ENCODE measurements around the gene KCNK15. TPM values are rescaled to one million over a fixed set of nuclear protein-coding genes. Genes with fewer than 3 reads are reported as not detected.
"Not testable (repeated sequence)": the region's sequence is repeated elsewhere in the genome, so short reads cannot be mapped to it uniquely, and the experiment has no call there.

Gene KCNK15
- not detected in 2 replicates for total RNA-seq (2014; rRNA removed; shearing (Covaris generic))

DNA sequence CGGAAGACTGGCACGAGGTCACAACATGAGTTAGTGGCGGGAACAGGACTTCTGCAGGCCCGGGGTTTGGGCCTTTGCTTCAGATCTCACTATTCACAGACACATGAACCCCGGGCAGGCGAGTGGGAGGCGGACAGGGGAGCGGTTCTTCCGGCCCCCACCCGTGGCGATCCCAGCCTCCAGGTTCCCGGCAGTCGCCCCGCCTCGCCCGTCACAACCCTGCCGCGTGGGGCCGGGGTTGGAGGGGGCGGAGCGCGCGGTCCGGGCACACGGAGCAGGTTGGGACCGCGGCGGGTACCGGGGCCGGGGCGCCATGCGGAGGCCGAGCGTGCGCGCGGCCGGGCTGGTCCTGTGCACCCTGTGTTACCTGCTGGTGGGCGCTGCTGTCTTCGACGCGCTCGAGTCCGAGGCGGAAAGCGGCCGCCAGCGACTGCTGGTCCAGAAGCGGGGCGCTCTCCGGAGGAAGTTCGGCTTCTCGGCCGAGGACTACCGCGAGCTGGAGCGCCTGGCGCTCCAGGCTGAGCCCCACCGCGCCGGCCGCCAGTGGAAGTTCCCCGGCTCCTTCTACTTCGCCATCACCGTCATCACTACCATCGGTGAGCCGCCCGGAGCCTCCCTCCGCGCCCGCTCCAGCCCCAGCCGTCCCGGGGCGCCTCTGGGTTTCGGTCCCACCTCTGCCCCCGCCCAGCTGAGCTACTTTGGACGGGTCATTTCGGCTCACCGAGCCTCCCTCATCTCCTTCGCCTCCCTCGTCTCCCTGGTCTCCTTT is at the start of gene KCNK15:
Gene KCNK15, plus strand, starts transcription at position 268 of the 769 bp plus-strand sequence. Its CDS starts 46 bp downstream, at position 314.
- peaks cover 62% of the 10 kb centered on the region for H3K27me3 ChIP-seq (replicated peaks)
- H3K9me3 ChIP-seq (replicated peaks) = no peaks in the 10 kb centered on the region
- H3K27ac ChIP-seq = no peak within 1 kb of the TSS
- H3K4me3 ChIP-seq = peak within 1 kb of the TSS; percentile 26
- H3K4me1 ChIP-seq (replicated peaks) = peaks cover 10% of the 10 kb centered on the region
- no peak for DNase-seq (ENCODE audit: low read depth in 1 of 2, low spot score in 2 of 2)
- no peaks in the 10 kb centered on the region for H3K36me3 ChIP-seq

DNA sequence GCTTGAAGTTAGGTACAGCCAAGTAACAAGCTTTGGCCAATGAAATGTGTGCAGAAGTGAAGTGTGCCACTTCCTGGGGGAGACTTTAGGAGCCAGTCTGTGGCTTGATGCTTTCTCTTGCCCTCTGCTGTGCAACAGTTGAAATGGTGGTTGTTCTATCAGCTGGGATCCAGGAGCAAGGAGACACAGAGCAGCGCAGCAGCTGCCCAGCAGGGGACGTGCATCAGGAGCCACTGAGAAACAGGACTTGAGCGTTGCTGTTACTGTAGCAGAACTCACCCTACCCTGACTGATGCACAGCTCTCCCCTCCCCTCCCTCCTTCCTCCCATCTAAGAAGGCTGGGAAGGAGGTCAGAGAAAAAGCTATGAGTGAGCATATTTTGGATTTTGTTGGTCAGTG is 49.4 kb upstream of the KCNK15 start:
- H3K4me3 ChIP-seq = no peak overlapping the region
- H3K27ac ChIP-seq = no peak overlapping the region
- no peaks in the 10 kb centered on the region for H3K36me3 ChIP-seq
- no peaks in the 10 kb centered on the region for H3K27me3 ChIP-seq (replicated peaks)
- no peaks in the 10 kb centered on the region for H3K9me3 ChIP-seq (replicated peaks)
- no peak for DNase-seq (ENCODE audit: low read depth in 1 of 2, low spot score in 2 of 2)
- H3K4me1 ChIP-seq (replicated peaks) = peaks cover 30% of the 10 kb centered on the region

DNA sequence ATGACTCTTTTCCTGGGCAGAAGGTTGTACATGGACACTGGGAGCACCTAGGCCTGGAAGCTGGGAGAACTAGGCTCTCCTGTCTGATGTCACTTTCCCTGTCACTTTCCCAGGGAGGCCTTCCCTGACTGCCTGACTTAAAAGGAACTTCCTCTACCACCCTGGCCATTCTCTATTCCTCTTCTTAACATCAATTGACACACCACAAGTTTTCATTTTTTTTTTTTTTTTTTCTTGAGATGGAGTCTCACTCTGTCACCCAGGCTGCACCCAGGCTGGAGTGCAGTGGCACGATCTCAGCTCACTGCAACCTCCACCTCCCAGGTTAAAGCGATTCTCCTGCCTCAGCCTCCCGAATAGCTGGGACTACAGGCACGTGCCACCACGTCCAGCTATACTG is 48.6 kb upstream of the KCNK15 start:
- not testable (repeated sequence) for H3K4me3 ChIP-seq; DNase-seq (ENCODE audit: low read depth in 1 of 2, low spot score in 2 of 2); H3K27me3 ChIP-seq (replicated peaks); H3K9me3 ChIP-seq (replicated peaks); H3K36me3 ChIP-seq; H3K27ac ChIP-seq
- H3K4me1 ChIP-seq (replicated peaks) = peaks cover 30% of the 10 kb centered on the region

DNA sequence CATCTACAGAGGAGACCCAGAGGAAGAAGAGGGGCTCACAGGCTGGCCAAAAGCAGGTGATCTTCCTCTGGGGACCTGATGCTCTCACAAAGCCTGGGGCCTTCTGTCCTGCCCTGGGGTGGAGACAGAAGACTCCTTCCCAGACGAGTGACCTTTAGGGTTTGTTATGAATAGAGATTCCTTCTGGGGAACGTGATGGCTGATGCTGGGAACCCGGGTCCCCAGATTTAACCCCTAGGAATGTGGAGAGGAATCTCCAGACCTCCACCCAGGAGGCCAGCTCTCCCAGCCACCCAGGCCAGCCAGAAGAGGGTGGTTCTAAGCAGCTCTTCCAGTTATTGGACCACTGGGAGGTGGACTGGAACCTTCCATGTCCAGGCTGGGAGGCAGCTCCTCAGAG is 47.3 kb upstream of the KCNK15 start:
- no peaks in the 10 kb centered on the region for H3K27me3 ChIP-seq (replicated peaks)
- H3K4me3 ChIP-seq = no peak overlapping the region
- H3K27ac ChIP-seq = no peak overlapping the region
- peaks cover 29% of the 10 kb centered on the region for H3K4me1 ChIP-seq (replicated peaks)
- no peaks in the 10 kb centered on the region for H3K9me3 ChIP-seq (replicated peaks)
- no peak for DNase-seq (ENCODE audit: low read depth in 1 of 2, low spot score in 2 of 2)
- no peaks in the 10 kb centered on the region for H3K36me3 ChIP-seq

DNA sequence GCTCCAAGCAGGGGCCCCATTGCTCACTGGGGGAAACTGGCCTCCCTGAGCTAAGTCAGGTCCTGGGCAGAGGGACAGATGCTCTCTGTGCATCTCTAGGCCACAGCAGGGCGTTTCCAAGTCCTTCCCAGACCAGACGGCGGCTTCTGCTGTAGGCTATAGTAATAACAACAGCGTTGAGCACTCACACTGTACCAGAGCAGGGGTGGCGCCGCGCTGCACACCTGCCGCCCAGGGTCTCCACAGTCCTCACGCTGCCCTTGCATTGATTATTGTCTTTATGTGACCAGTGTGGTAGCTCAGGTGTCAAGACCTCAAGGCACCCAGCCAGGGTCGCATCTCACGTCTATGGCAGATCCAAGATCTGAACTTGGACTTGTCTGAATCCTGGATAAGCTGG is 45.4 kb upstream of the KCNK15 start:
- Histone ChIP-seq H3K4me3 (no peak overlapping the region), H3K9me3 (replicated peaks) (no peaks in the 10 kb centered on the region), H3K27me3 (replicated peaks) (no peaks in the 10 kb centered on the region), H3K36me3 (no peaks in the 10 kb centered on the region), H3K4me1 (replicated peaks) (peaks cover 39% of the 10 kb centered on the region), H3K27ac (no peak overlapping the region)
- no peak for DNase-seq (ENCODE audit: low read depth in 1 of 2, low spot score in 2 of 2)

- Histone ChIP-seq H3K4me3 (no peak overlapping the region), H3K4me1 (replicated peaks) (peaks cover 29% of the 10 kb centered on the region), H3K36me3 (no peaks in the 10 kb centered on the region), H3K9me3 (replicated peaks) (no peaks in the 10 kb centered on the region), H3K27me3 (replicated peaks) (no peaks in the 10 kb centered on the region), H3K27ac (no peak overlapping the region)
- no peak for DNase-seq (ENCODE audit: low read depth in 1 of 2, low spot score in 2 of 2)
These were observed 44.4 kb upstream of the KCNK15 start for GRCh38 chr20:44701118-44701857.

DNA sequence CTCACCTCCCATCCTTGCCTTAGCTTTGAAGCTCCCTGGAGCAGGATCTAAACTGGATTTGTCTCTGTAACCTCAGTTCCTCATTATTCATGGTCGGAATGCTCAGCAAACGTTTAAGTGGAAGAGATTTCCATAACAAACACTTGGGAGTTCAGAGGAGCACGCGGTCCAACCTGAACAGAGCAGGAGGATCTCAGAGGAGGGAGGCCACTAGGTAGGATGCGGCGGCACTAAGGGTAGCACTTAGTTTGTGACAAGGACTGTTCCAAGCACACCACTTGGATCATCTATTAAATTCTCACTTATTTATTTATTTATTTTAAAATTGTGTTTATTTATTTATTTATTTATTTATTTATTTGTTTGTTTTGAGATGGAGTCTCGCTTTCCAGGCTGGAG is 43.8 kb upstream of the KCNK15 start:
- Histone ChIP-seq H3K36me3 (no peaks in the 10 kb centered on the region), H3K9me3 (replicated peaks) (no peaks in the 10 kb centered on the region), H3K4me3 (no peak overlapping the region), H3K27ac (no peak overlapping the region), H3K27me3 (replicated peaks) (no peaks in the 10 kb centered on the region), H3K4me1 (replicated peaks) (peaks cover 29% of the 10 kb centered on the region)
- no peak for DNase-seq (ENCODE audit: low read depth in 1 of 2, low spot score in 2 of 2)

DNA sequence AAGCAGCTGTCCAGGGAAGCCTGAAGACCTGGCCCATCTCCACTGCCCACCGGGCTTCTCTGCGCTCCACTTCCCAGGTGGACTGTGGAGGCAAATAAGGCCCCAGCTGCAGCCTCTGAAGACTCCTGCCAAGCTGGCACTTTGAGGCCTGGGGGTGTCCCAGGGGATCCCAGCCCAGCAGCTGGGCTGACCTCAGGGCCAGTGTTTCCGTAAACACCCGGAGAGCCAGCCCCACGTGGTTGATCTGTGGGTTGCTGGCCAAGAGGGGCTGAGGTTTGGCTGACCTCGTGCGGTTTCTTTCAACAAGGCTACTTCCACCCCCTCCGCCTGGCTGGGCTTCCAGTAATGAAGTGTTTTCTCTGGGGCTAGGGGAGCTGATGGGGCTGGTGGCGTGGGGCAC is 42.9 kb upstream of the KCNK15 start:
- H3K9me3 ChIP-seq (replicated peaks) = no peaks in the 10 kb centered on the region

DNA sequence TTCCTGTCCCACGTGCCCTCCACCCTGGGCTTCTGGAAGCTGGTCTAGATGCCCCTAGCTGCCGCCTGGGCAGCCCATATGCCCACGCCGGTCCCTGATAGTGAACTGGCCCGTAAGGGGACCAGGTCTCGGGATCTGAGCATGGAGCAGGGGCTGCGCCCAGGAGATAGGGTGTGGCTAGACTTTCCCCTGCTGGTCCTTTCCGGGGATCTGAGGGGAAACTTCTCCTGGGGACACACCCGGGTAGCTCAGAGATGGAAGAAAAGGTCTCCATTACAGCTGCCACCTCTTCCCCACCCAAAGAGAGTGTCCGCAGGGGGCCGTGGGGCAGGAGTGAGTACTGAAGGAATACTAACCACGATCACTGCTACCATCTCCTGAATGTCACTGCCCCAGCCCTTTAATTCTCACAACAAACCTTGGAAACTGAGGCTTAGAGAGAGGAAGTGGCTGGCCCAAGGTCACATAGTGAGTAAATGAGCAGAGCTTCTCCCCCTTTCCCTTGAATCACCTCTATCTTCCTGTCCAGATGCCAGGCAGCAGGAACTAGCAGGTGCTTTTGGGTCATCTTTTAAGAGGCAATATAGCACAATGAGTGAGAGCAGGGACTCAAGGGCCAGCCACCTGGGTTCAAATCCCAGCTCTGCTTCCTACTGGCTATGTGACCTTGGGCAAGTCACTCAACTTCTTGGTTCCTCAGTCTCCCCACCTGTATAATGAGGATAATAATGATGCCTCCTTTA is 42.3 kb upstream of the KCNK15 start:
- Histone ChIP-seq H3K4me3 (no peak overlapping the region), H3K27ac (no peak overlapping the region), H3K9me3 (replicated peaks) (no peaks in the 10 kb centered on the region), H3K4me1 (replicated peaks) (peaks cover 29% of the 10 kb centered on the region), H3K36me3 (no peaks in the 10 kb centered on the region), H3K27me3 (replicated peaks) (no peaks in the 10 kb centered on the region)
- DNase-seq (ENCODE audit: low read depth in 1 of 2, low spot score in 2 of 2) = no peak

More for the DNA sequence above, 42.9 kb upstream of the KCNK15 start:
- no peaks in the 10 kb centered on the region for H3K27me3 ChIP-seq (replicated peaks)
- no peaks in the 10 kb centered on the region for H3K36me3 ChIP-seq
- peaks cover 29% of the 10 kb centered on the region for H3K4me1 ChIP-seq (replicated peaks)
- no peak overlapping the region for H3K27ac ChIP-seq
- peak; percentile 56 to 79 for DNase-seq (ENCODE audit: low read depth in 1 of 2, low spot score in 2 of 2)
- no peak overlapping the region for H3K4me3 ChIP-seq

DNA sequence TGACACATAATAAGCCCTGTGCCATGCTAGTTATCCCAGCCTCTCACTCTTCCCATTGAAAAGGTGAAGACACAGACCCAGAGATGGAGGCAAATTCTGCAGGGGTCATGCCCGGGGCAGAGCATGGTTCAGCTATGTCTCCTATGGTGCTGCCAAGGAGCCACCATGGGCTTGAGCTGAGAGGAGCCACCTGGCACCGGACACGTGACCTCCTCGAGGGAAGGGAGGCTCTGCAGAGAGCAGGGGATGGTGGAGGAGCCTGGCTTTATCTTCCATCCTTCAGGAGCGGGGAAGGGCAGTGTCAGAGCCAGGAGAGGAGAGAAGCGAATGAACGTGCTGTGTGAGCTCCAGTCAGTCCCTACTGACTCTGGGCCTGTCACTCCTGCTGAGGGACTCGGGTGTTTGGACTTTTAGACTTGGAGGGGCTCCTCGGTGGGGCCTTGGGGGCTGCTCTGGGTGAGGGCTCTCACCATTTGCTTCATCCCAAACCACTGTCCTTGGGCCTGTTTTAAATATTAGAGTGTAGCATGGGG is 41.6 kb upstream of the KCNK15 start:
- DNase-seq (ENCODE audit: low read depth in 1 of 2, low spot score in 2 of 2) = no peak
- no peaks in the 10 kb centered on the region for H3K9me3 ChIP-seq (replicated peaks)
- no peak overlapping the region for H3K27ac ChIP-seq
- no peaks in the 10 kb centered on the region for H3K36me3 ChIP-seq
- peaks cover 29% of the 10 kb centered on the region for H3K4me1 ChIP-seq (replicated peaks)
- H3K27me3 ChIP-seq (replicated peaks) = no peaks in the 10 kb centered on the region
- no peak overlapping the region for H3K4me3 ChIP-seq

GRCh38 chr20:44704551-44704971 is 41.1 kb upstream of the KCNK15 start:
- DNase-seq (ENCODE audit: low read depth in 1 of 2, low spot score in 2 of 2) = peak; percentile 49 to 67
- Histone ChIP-seq H3K4me1 (replicated peaks) (peaks cover 29% of the 10 kb centered on the region), H3K4me3 (no peak overlapping the region), H3K27me3 (replicated peaks) (no peaks in the 10 kb centered on the region), H3K27ac (no peak overlapping the region), H3K9me3 (replicated peaks) (no peaks in the 10 kb centered on the region), H3K36me3 (no peaks in the 10 kb centered on the region)

GRCh38 chr20:44705364-44706094 is 40.1 kb upstream of the KCNK15 start:
- no peak for DNase-seq (ENCODE audit: low read depth in 1 of 2, low spot score in 2 of 2)
- Histone ChIP-seq H3K4me1 (replicated peaks) (peaks cover 29% of the 10 kb centered on the region), H3K9me3 (replicated peaks) (no peaks in the 10 kb centered on the region), H3K36me3 (no peaks in the 10 kb centered on the region), H3K27me3 (replicated peaks) (no peaks in the 10 kb centered on the region), H3K27ac (no peak overlapping the region), H3K4me3 (no peak overlapping the region)

DNA sequence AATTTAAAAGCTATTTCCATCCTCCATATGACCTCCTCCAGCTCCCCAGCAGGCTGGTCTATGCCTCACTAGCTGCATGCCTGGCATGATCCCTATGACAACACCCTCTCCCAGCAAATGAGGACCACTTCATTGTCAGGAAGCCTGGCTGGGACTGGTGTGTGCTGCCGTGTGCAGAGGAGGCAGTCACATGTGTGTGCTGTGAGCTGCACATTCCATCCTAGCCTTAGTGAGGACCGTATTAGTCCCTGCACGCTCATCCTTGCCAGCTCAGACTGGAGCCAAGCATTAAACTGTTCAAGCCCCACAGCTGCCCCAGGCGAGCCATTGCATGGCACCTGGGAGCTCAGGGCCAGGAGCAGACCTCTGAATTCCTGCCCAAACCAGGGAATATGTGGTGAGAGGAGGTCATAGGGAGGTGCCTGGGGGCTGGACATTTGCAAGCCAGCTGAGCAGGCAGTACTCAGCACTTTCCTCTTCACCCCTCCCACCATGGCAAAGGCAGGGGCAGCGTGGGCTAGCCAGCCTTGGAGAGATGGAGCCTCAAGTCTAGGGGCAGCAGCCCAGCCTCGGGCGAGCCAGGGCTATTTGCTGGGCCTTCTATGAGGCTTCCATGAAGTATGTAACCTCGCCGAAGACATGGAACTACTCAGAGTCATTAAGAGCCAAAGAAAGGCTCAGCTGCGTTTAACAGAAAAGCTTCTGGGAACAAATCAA is 39.2 kb upstream of the KCNK15 start:
- DNase-seq (ENCODE audit: low read depth in 1 of 2, low spot score in 2 of 2) = no peak

More for the DNA sequence above, 39.2 kb upstream of the KCNK15 start:
- H3K4me1 ChIP-seq (replicated peaks) = peaks cover 29% of the 10 kb centered on the region
- no peaks in the 10 kb centered on the region for H3K27me3 ChIP-seq (replicated peaks)
- H3K9me3 ChIP-seq (replicated peaks) = no peaks in the 10 kb centered on the region
- no peaks in the 10 kb centered on the region for H3K36me3 ChIP-seq
- no peak overlapping the region for H3K4me3 ChIP-seq
- no peak overlapping the region for H3K27ac ChIP-seq
